SHP77 treated with DMSO at 0.1 percent for 48 hours (cell line): ENCODE measurements around the gene OLIG3.

Experiments
- DNase-seq: peaks from one replicate; lab custom pipeline; 2025; lab: John Stamatoyannopoulos, UW

OLIG3 gene

DNA sequence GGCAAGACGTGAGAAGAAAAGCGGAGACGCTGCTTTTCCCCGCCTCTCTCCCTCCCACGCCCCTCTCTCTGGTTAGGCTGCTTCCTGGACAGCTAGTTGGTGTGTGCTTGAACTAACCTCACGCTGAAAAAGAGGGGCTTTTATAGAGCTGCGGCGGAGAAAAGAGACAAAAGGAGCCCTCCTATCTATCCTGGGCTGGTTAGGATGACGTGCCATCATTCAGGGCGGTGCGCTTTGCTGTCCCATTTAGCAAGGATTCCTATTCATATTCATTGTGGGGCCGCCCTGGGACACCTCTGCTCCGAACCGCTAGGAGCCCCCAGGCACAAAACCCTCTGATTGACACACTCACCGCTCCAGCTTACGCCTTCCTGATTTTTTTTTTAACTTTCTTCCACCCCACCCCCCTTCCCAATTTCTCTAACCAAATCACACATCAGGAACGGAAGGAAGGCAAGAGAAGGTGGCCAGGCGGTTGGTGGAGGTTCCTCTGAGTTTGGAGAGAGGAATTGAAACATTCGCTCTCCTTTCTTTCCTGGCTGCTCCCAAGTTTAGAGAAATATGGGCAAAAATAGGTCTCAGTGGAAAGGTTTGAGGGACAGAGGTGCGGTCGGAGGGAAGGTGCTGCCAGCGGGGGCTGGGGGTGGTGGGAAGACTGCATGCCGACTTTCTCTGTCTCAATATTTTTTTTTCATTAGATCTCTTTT is at the start of gene OLIG3:
TSS of gene OLIG3 (minus strand) at position 114 of the 707 bp plus-strand sequence. CDS start 224 bp downstream, outside the sequence.
- DNase-seq, result no peak

DNA sequence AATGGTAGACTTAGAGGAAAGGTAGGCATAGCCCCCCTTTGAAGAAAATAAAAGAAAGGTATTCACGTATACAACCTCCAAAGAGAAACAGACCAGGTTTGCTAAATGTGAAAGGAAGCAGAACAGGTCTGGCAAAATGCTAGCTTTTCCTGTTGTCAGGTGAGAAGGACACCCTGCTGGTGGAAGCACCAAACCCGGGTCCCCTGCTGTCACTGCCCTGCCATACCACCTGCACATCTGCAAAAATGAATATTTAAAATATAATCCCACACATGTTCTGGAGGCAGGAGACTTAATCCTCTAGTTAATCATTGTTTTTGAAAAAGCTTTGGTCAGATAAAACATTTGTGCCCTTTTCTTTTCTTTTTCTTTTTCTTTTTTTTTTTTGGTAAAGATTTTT is 48.9 kb upstream of the OLIG3 start:
- DNase-seq, result no peak

DNA sequence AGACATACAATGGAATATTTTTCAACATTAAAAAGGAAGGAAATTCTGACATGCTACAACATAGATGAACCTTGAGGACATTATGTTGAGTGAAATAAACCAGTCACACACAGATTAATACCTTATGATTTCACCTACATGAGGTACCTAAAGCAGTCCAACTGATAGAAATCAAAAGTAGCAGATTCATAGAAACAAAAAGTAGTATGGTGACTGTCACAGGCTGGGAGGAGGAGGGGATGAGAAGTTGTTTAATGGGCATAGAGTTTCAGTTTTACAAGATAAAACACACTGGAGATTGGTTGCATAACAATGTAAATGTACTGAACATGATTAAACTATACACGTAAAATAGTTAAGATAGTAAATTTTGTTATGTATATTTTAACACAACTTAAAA is 48.5 kb upstream of the OLIG3 start:
- DNase-seq, result no peak

DNA sequence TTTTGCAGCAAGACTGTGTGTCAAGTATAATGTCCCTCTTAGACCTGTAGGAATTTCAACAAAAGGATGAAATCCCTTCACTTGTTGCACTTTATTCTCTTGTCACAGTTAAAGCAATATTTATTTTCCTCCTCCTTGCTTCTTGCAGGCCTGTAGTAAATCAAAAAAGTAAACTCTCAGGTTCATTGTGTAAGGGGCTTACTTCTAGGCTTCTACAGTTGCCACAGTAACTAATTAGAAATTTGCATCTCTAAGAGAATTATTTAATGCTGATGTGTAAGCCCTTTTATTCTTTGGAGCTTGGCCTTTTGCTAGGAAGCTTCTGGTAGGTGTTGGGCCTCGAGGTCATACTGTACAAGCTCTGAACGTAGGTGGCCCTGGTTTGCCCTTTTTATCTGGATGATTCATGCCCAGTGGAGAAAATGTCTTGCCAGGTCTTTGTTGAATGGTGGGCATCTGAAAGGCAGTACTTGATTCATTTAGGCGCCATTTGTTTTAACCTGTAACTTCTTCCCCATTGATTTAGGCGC is 47.4 kb upstream of the OLIG3 start:
- no peak for DNase-seq

DNA sequence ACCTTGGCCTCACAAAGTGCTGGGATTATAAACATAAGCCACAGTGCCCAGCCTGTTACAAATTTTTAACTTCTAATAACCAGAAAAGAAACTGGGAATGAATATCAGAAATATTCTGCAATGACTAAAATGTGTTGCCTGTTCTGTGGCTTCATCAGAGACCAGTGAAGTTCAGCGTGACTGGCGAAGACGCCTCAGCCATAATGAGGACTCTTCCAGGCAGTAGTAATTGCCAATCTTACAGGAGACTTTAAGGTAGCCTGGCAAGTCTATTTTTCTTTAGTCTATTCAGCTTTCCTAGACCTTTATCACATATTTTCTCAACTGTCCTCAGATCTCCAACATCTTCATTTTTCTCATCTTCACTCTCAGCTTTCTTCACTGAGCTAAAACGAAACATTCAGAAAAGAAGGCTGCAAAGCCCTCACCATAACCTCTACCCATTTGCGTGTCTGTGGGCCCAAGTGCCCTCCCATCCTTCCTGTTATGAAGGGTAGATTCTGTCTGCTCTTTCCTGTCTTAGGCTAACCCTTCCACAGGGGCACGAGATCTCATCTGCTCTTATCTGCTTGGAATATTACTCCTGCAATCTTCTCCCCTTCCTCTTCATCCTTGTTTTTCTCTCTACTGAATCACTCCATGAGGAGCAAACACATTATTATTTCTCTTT is 42.0 kb upstream of the OLIG3 start:
- no peak for DNase-seq

- no peak for DNase-seq
Measured at GRCh38 chr6:137531376-137532092, 37.3 kb upstream of the OLIG3 start.

- no peak for DNase-seq
Measured at GRCh38 chr6:137530404-137530803, 36.2 kb upstream of the OLIG3 start.

DNA sequence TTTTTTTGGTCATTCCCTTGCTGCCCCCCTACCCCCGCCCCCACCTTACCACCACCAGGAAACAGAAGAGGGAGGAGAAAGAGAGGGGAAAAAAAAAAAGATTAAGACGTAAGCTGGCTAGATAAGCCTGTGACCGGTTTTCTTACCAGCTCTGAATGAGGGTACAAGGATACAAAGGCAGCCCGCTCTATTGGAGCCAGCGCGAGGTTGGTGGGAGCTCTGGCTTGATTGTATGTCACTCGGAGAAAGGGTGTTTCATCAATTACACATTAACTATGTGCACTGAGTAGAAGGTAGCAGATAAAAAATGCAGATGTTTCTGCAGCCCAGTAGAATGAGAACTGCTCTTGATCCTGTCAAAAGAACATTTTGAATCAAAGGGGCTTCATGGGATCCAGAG is 28.6 kb upstream of the OLIG3 start:
- no peak for DNase-seq

GRCh38 chr6:137522198-137522798 is 28.1 kb upstream of the OLIG3 start:
- no peak for DNase-seq

GRCh38 chr6:137520520-137520919 is 26.3 kb upstream of the OLIG3 start:
- DNase-seq, result no peak

- no peak for DNase-seq
Measured at GRCh38 chr6:137519629-137520176, 25.5 kb upstream of the OLIG3 start.

DNA sequence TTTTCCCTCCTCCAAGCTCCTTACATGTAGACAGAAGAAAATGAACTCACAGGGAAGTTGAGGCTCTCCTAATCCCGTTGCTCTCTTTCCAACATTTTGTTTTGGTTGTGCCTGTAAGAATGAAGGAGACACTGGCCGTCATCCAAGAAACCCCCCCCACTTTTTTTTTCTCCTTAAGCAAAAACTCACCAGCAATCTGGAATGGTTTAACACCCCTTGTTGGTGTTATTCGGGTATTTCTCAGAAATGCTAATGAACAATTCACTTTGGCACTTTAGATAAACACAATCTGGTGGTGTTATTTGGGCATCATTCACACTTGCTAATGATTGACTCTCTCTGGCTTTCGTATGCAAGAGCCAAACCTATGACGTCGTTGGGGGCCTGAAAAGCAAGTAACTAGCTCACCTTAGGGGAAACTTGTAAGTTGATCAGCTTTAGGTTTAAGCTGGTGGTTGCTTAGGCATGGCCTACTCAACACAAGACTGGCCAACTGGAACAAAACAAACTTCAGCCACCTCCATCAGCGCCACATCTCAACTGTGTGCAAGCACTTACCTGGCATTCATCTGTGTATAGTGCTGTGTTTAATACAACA is 24.3 kb upstream of the OLIG3 start:
- DNase-seq, result no peak

GRCh38 chr6:137514418-137514817 is 20.2 kb upstream of the OLIG3 start:
- no peak for DNase-seq

DNA sequence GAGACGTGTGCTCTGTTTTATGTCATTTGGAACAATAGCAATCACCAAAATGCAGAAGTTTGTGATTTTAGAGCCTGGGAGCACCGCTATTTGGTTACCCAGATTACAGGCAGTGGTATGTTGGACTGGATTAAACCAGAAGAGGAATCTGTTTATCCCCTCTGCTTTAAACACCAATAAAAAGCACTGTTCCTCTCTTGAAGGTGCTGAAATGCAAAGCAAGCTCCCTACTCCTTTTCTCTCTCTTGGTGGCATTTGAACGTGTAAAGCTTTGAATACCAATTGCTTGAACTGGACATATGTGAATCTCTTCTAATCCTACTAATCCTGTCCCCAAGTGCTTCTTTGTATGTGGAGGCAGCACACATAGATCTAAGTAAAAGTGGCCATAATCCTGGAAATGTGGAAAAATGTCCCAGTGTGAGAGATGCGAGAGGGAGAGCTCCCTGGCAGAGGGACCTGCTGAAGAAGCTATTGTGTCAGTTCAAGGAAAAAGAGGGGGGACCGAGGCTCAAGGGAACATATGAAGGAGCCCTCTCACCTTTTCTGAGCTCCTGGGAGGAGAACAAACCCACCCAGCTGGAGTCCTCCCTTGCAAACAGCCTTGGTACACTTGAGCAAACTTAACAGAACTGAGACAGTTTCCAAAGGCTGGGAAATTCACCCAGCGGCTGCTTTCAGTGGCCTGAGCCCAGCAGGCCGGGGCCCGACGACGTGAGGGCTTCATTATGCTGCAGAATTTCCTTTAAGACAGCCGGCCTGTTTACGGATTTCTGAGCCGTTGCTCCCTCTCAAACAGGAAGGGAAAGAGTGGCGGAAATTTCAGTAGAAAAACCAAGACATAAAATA is 18.8 kb upstream of the OLIG3 start:
- no peak for DNase-seq

GRCh38 chr6:137510923-137511322 is 16.7 kb upstream of the OLIG3 start:
- no peak for DNase-seq

DNA sequence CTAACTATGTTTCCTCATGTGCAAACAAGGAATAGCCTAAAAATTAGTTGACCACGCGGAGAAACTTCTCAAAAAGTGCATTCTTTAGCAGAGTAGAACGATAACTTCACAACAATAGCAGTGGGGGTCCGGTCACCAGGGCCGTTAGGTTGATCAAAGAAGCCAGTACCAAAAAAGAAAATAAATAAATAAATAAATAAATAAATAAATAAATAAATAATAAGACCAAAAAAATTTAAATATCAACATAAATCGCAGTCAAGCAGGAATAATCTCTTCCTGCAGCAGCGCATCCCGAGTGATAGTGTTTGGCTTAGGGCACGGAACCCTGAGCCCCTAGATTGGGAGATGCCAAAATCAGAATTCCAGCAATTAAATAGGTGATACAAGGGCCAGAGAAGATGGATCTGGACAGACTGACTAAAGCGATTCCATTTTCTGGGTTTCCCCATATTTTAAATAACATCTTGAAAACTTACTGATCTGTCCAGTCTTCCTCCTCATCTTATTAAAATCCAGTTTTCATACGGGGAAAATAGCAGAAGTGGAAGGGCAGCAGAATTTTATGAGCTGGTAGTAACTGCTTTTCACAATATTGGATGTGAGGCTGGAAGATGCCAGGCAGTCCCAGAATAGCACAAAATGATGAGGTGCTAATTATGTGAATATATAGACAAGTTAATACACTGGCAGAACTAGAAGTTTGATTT is 4.4 kb upstream of the OLIG3 start:
- DNase-seq, result no peak

GRCh38 chr6:137497721-137498463 is 3.7 kb upstream of the OLIG3 start:
- DNase-seq, result no peak

GRCh38 chr6:137496909-137497720 is 2.9 kb upstream of the OLIG3 start:
- DNase-seq, result no peak

DNA sequence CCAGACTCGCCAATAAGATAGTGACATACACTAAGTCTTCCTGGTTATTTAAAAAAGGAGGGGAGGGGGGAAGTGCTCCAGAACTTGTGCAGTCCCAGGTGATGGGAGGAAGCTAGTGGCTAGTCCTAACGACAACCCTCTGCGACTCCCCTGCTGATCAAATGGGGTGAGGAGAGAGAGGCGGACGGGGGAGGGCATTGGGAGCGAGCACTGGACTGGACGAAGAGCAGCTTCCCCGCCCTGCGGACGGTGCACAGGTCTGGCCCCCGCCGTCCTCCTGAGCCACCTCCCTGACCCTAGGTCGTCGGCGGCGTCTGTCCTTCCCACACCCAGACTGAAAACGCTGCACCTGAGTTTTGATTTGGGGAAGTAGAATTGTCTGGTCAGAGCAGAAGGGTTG is 2.2 kb upstream of the OLIG3 start:
- DNase-seq, result no peak
